Activated naive CD8-positive, alpha-beta T cell treated with anti-CD3 and anti-CD28 coated beads, Interleukin-2, amount 10 ng/mL, durations not matched to agents 7 days and 5 days (primary cell): ENCODE measurements around the gene KIF1A. TPM values are rescaled to one million over a fixed set of nuclear protein-coding genes. Genes with fewer than 3 reads are reported as not detected.

Experiments used
- ATAC-seq: fragments of 150-1000 bp; cut with Tn5 transposase; one replicate; pipeline ENCODE4 v1.10.0; 2021; ENCODE audit warnings: low read depth, moderate library complexity
- POLR2A ChIA-PET: fragments of 350-600 bp; sonication (Branson Sonifier 250); formaldehyde crosslinking; loops from one replicate; lab custom pipeline; 2021; ENCODE audit warnings: antibody characterized with exemption; lab: Charles Lee
- DNase-seq: peaks from one replicate; pipeline ENCODE4 v3.0.0; 2021
- H3K27ac Mint-ChIP-seq: one replicate; pipeline ENCODE4 v1.8.0; 2022; ENCODE audit warnings: mild to moderate bottlenecking, mixed read lengths
- H3K27me3 Mint-ChIP-seq: one replicate; pipeline ENCODE4 v1.8.0; 2022; ENCODE audit warnings: mild to moderate bottlenecking, moderate library complexity, mixed read lengths
- H3K36me3 Mint-ChIP-seq: one replicate; pipeline ENCODE4 v1.8.0; 2021; ENCODE audit warnings: mild to moderate bottlenecking, mixed read lengths
- H3K4me1 Mint-ChIP-seq: one replicate; pipeline ENCODE4 v1.8.0; 2021; ENCODE audit warnings: mixed read lengths
- H3K4me3 Mint-ChIP-seq: one replicate; pipeline ENCODE4 v1.8.0; 2022; ENCODE audit warnings: mild to moderate bottlenecking, moderate library complexity, mixed read lengths
- H3K9me3 Mint-ChIP-seq: one replicate; pipeline ENCODE4 v1.8.0; 2021; ENCODE audit warnings: mixed read lengths
- total RNA-seq, 2 experiments: library from RNA; stranded (reverse); gene quantifications; one replicate each; pipeline ENCODE4 v1.2.3, GENCODE V29; 2021

KIF1A gene, protein sequence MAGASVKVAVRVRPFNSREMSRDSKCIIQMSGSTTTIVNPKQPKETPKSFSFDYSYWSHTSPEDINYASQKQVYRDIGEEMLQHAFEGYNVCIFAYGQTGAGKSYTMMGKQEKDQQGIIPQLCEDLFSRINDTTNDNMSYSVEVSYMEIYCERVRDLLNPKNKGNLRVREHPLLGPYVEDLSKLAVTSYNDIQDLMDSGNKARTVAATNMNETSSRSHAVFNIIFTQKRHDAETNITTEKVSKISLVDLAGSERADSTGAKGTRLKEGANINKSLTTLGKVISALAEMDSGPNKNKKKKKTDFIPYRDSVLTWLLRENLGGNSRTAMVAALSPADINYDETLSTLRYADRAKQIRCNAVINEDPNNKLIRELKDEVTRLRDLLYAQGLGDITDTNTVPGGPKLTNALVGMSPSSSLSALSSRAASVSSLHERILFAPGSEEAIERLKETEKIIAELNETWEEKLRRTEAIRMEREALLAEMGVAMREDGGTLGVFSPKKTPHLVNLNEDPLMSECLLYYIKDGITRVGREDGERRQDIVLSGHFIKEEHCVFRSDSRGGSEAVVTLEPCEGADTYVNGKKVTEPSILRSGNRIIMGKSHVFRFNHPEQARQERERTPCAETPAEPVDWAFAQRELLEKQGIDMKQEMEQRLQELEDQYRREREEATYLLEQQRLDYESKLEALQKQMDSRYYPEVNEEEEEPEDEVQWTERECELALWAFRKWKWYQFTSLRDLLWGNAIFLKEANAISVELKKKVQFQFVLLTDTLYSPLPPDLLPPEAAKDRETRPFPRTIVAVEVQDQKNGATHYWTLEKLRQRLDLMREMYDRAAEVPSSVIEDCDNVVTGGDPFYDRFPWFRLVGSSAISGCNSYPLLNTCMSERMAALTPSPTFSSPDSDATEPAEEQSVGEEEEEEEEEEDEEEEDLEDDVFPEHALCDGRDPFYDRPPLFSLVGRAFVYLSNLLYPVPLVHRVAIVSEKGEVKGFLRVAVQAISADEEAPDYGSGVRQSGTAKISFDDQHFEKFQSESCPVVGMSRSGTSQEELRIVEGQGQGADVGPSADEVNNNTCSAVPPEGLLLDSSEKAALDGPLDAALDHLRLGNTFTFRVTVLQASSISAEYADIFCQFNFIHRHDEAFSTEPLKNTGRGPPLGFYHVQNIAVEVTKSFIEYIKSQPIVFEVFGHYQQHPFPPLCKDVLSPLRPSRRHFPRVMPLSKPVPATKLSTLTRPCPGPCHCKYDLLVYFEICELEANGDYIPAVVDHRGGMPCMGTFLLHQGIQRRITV (N-terminal part only)
- total RNA-seq = 1 to 10 TPM; 2.0 to 2.3 TPM

DNA sequence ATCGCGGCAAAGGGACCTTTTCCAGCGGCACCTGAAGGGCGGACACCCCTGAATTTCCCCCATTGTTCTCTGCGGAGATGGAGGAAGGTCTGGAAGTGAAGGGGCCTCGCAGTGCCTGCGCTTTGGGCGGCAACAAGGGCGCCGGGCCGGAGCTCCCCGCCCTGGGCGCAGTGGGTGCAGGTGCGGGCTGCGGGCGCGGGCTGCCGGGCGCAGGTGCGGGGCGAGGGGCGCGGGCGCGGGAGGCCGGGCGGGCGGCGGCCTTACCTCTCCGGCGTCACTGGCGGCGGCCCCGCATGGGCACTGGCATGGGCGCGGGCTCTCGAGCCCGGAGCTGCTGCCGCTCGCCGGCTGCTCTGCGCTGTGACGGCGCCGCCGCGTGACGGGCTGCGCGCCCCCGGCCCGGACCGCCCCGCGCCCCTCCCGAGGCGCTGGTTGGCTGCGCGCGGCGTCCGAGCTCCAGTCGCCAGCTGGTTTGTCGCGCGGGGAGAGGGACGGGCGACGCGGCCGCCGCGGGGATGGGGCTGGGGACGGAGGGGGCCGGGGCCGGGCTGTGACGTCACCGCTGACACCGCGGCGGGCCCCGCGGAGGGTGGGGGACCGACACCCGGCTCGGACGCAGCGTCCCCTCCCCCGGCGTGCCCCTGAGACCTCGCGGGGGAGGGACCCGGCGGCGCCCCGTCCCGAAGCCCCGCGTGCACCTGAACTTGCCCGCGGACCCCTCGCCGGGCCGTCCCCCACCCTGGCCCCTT is at the start of gene KIF1A:
TSS of gene KIF1A (minus strand) at position 362 of the 749 bp plus-strand sequence. CDS start 22,467 bp downstream, outside the sequence.
- POLR2A ChIA-PET = no interaction called here
- peaks cover 5% of the 10 kb centered on the region for H3K4me1 Mint-ChIP-seq
- DNase-seq (no peak), ATAC-seq (peak; percentile 27)
- H3K27ac Mint-ChIP-seq = no peak within 1 kb of the TSS
- H3K9me3 Mint-ChIP-seq = no peaks in the 10 kb centered on the region
- H3K4me3 Mint-ChIP-seq = peak within 1 kb of the TSS; percentile 72
- H3K36me3 Mint-ChIP-seq = no peaks in the 10 kb centered on the region
- H3K27me3 Mint-ChIP-seq = peaks cover 50% of the 10 kb centered on the region

DNA sequence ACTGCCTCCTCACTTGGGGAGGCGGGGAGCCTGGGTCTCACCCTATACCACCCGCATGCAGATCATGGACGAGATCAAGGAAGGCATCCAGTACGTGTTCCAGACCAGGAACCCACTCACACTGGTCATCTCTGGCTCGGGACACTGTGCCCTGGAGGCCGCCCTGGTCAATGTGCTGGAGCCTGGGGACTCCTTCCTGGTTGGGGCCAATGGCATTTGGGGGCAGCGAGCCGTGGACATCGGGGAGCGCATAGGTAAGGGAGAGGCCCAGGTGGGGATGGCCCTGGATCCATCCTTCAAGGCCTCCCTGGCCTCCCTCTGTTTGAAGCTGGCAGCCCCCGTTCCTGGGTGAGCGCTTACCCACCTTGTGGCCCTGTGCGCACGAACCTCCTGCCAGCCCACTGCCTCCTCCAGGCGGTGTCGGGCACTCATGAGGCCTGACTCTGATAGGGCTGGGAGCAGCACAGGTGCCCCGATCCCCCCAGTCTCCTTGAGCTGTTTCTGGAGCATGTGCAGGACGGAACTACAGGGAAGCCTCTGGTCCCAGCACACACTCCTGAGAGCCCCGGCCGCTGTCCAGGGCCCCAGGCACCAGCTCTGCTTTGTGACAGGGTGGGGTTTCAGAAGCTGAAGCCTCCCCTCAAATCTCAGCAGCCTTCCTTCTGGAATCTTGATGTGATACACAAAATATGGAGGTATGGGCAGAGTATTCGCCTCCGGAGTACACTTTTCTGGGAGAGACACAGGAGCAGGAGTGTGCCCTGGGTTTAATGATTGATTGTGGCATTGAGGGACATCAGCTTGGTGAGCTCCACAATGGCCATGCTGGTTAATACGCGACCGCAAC is 49.3 kb upstream of the KIF1A start:
- no peak overlapping the region for H3K27ac Mint-ChIP-seq
- H3K36me3 Mint-ChIP-seq = no peaks in the 10 kb centered on the region
- H3K4me3 Mint-ChIP-seq = no peak overlapping the region
- DNase-seq (no peak), ATAC-seq (no peak)
- POLR2A ChIA-PET = no interaction called here
- H3K4me1 Mint-ChIP-seq = peaks cover 11% of the 10 kb centered on the region
- H3K9me3 Mint-ChIP-seq = no peaks in the 10 kb centered on the region
- H3K27me3 Mint-ChIP-seq = peaks cover 10% of the 10 kb centered on the region

DNA sequence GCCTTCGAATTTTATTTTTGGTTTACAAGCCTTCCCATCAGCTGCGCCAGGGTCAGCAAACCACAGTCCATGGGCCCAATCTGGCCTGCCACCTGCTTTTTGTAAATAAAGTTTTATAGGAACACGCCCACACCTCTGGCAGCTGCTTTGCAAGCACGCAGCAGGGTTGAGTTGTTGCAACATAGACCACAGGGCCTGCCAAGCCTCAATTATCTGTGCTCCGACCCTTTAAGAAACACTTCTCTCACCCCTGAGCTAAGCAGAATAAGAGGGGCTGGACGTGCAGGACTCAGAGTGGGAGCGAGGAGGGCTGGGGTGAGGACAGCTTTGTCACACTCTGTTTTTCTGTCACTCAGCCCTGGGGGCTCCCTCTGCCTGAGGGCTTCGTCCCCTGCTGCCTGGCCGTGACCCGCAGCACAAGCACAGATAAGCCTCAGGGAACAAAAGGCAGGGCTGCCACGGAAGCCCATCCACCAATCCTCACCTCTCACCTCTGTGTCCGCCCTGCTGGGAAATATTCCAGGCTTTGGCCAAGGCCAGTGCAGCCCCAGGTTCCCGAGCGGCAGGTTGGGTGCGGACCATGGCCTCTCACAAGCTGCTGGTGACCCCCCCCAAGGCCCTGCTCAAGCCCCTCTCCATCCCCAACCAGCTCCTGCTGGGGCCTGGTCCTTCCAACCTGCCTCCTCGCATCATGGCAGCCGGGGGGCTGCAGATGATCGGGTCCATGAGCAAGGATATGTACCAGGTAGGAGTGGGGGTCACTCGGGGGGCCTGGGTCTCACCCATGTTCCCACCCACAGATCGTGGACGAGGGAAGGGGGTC is 48.5 kb upstream of the KIF1A start, which contains the start of gene AGXT:
TSS of gene AGXT (plus strand) at position 539 of the 823 bp plus-strand sequence. CDS start at position 581, 42 bp downstream.
- DNase-seq (no peak), ATAC-seq (no peak)
- H3K4me3 Mint-ChIP-seq = no peak within 1 kb of the TSS
- peaks cover 18% of the 10 kb centered on the region for H3K27me3 Mint-ChIP-seq
- POLR2A ChIA-PET = no interaction called here
- H3K36me3 Mint-ChIP-seq = no peaks in the 10 kb centered on the region
- peaks cover 11% of the 10 kb centered on the region for H3K4me1 Mint-ChIP-seq
- H3K9me3 Mint-ChIP-seq = no peaks in the 10 kb centered on the region
- no peak within 1 kb of the TSS for H3K27ac Mint-ChIP-seq

DNA sequence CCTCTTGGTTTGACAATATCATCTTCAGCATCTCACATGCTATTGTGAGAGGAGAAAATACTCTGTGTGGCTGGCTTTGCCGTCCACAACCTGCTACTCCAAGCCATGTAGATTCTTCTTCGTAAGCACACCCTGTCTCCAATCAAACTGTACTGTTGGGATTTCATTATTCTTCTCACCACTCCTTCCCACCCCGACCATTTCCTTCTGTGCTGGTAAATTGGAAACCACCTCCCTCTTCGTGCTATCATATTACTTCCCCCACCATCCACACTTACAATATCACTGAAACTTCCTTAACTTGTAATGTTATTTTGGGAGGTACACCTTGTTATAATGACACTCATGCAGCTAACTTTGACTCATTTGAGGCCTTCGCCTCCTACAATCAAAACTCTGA is 45.4 kb upstream of the KIF1A start:
- H3K27ac Mint-ChIP-seq = no peak overlapping the region
- H3K36me3 Mint-ChIP-seq = no peaks in the 10 kb centered on the region
- H3K9me3 Mint-ChIP-seq = no peaks in the 10 kb centered on the region
- no peak overlapping the region for H3K4me3 Mint-ChIP-seq
- no peak for DNase-seq
- peaks cover 11% of the 10 kb centered on the region for H3K4me1 Mint-ChIP-seq
- POLR2A ChIA-PET = no interaction called here
- H3K27me3 Mint-ChIP-seq = peaks cover 21% of the 10 kb centered on the region
- ATAC-seq = no peak

DNA sequence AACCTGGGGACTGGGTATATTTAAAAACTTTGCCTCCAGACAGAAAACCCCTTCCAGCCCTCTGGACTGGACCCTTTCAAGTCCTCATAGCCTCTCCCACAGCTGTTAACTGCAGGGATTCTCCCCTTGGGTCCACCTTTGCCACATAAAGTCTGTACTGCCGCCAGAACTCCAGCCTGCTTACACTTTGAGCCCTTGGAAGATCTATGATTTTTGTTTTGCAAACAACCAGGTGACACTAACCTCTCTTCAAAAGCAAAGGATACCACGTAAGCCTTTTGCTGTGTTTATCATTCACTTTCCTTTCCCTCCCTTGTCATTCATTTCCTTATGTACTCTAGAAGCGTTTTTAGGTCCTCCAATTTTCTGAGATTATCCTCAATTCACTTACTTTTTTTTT is 44.5 kb upstream of the KIF1A start:
- H3K4me3 Mint-ChIP-seq = no peak overlapping the region
- peaks cover 21% of the 10 kb centered on the region for H3K27me3 Mint-ChIP-seq
- ATAC-seq = no peak
- no peaks in the 10 kb centered on the region for H3K36me3 Mint-ChIP-seq
- no peak overlapping the region for H3K27ac Mint-ChIP-seq
- POLR2A ChIA-PET = no interaction called here
- H3K9me3 Mint-ChIP-seq = no peaks in the 10 kb centered on the region
- H3K4me1 Mint-ChIP-seq = peaks cover 11% of the 10 kb centered on the region
- DNase-seq = no peak

DNA sequence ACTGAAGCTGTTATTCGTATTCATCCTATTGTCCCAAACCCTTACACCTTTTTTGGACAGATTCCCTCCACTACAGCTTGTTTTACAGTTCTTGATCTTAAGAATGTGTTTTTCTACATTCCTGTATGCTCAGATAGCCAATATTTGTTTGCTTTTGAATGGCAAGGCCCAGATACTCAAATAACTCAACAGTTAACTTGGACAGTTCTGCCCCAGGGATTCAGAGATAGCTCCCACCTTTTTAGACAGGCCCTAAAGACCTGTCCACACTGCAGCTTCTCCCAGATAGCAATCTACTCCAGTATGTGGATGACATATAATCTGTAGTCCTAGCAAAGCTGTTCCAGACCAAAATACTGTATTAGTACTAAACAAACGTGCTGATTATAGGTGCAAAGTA is 41.5 kb upstream of the KIF1A start:
- Mint-ChIP-seq H3K4me1 (peaks cover 11% of the 10 kb centered on the region), H3K27ac (no peak overlapping the region), H3K27me3 (peaks cover 21% of the 10 kb centered on the region), H3K4me3 (no peak overlapping the region), H3K36me3 (no peaks in the 10 kb centered on the region), H3K9me3 (no peaks in the 10 kb centered on the region)
- POLR2A ChIA-PET = no interaction called here
- ATAC-seq = no peak
- DNase-seq = no peak

DNA sequence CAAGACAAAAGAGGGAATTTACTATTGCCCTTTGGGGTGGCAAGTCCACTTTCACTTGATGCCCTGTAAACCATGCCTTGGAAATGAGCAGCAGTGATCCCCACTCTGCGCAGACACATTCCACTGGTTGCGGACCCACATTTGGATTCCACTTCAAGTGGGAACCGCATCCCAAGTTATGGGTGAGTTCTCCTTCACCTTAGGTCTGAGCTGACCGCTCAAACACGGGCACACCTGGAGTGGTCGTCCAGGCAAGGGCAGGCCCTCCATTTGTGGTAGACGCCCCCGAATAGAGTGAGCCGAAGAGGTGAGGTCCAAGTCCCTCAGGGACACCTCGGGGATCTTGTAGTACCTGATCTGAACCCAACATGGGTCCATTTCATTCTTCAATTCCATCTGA is 38.9 kb upstream of the KIF1A start:
- DNase-seq = no peak
- Mint-ChIP-seq H3K27me3 (peaks cover 7% of the 10 kb centered on the region), H3K4me3 (no peak overlapping the region), H3K36me3 (peaks cover 3% of the 10 kb centered on the region), H3K4me1 (no peaks in the 10 kb centered on the region), H3K27ac (no peak overlapping the region), H3K9me3 (peaks cover 3% of the 10 kb centered on the region)
- no peak for ATAC-seq
- POLR2A ChIA-PET = no interaction called here

DNA sequence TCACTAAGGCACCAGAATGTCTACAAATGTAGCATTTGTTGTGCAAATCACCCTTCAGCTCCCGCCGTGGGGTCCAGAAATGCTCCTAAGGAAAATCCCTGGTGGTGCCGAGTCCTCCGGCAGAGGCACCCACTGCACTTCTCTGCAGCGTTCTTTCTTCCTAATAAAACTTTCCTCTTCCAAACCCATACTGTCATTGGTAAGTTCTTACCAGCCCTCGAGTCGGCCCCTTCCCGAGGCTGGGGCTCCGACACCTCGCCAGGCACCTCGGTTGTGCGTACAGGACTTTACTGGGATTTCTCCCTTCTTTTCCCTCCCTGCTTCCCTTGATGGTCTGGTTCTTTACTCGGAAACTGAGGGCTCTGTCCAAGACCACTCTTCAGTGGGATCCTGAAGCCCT is 38.3 kb upstream of the KIF1A start:
- Mint-ChIP-seq H3K9me3 (peaks cover 3% of the 10 kb centered on the region), H3K27me3 (peaks cover 2% of the 10 kb centered on the region), H3K4me1 (no peaks in the 10 kb centered on the region), H3K4me3 (no peak overlapping the region), H3K36me3 (peaks cover 3% of the 10 kb centered on the region), H3K27ac (no peak overlapping the region)
- ATAC-seq (no peak), DNase-seq (no peak)
- POLR2A ChIA-PET = no interaction called here

DNA sequence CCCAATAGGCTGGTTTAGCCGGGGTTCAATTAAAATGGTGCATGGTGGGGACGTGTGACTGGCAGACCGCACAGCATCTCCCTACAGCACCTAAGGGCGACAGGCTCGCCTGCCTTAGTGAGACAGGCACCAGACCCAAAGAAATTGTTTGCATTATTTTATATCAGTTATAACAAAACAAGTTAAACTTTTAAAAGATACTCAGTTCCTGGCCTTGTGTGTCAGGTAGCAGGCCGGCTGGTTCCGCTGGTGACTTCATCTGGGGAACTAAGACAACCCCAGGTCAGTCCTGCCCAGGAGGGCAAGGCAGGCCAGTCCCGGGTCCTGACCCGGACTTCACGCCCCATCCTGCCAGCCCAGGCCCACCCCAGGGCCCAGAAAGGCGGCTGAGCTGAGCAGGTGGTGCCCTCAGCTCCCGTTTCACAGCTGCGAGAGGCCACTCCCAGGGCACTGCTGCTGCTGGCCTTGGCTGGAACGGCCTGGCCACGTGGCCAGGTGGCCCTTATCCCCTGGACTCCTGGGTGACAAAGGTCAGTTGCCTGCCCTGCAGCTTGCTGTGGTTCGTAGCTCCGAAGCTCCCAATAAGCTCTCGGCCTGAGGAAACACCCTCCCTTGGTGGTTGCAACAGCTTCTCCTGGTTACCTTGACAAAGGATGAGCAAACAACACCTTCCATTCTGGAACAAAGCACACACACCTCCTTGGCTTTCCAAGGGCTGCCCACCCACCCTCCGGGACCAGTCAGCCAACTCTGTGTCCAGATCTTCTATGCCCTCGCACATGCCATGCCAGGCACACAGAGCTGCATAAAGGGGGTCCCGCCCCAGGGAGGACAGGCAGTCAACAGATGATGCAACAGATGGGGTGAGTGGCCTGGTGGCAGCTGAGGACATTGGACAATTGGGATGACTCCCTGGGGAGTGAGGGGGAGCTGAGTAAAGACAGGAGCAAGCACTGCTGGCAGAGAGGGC is 37.3 kb upstream of the KIF1A start:
- H3K4me3 Mint-ChIP-seq = no peak overlapping the region
- DNase-seq (no peak), ATAC-seq (no peak)
- H3K36me3 Mint-ChIP-seq = peaks cover 3% of the 10 kb centered on the region
- POLR2A ChIA-PET = no interaction called here
- peaks cover 3% of the 10 kb centered on the region for H3K9me3 Mint-ChIP-seq
- no peak overlapping the region for H3K27ac Mint-ChIP-seq
- H3K4me1 Mint-ChIP-seq = no peaks in the 10 kb centered on the region
- no peaks in the 10 kb centered on the region for H3K27me3 Mint-ChIP-seq

DNA sequence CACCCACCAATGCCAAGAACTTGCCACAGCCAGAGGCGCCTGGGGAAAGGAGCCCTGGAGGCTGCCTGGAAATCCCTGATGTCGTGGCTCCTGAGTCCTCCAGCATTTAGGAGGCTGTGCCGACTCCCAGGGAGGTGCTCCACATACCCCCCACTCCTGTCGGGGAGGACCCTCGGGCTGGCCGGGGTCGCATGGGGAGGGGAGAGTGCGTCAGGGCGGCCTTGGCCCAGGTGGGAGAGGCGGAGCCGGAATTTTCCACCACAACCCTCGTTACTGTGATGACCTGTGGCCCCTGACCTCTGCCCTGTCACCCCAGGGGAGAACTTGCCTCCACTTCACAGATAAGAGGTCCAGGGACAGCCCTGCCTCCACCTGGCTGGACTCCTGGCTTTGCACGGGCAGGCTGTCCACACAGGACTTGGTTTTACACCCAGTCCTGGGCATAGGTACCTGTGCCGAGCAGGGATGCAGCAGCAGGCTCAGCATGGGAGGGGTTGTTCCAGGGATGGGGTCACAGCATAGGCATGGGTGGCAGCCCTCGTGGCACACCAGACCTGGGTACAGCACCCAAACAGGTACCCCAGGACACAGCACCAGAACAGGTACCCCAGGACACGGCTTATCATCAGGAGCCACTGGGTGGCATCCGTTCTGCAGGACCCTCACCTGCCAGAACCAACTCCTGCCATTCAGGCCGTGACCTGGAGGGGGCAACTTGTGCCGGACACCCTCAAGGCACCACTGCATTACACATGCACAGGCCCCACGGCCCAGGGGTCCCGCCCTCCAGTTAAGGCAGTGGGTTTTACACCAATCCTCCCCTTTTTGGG is 36.3 kb upstream of the KIF1A start:
- peaks cover 3% of the 10 kb centered on the region for H3K9me3 Mint-ChIP-seq
- no peaks in the 10 kb centered on the region for H3K4me1 Mint-ChIP-seq
- H3K4me3 Mint-ChIP-seq = no peak overlapping the region
- DNase-seq (no peak), ATAC-seq (no peak)
- H3K27me3 Mint-ChIP-seq = no peaks in the 10 kb centered on the region
- H3K27ac Mint-ChIP-seq = no peak overlapping the region
- POLR2A ChIA-PET = no interaction called here
- H3K36me3 Mint-ChIP-seq = peaks cover 3% of the 10 kb centered on the region
